Fibroblast of peridontal ligament (primary cell): ENCODE measurements around the gene TTC9.

Experiments
- DNase-seq: peaks from one replicate; pipeline ENCODE4 v3.0.0-alpha.2; 2010; ENCODE audit errors: extremely low read depth

Gene TTC9

GRCh38 chr14:70641548-70642302 is at the start of gene TTC9:
TTC9 (plus strand) TSS chr14:70641916; CDS start chr14:70642130, 214 bp downstream.
- DNase-seq = no peak

DNA sequence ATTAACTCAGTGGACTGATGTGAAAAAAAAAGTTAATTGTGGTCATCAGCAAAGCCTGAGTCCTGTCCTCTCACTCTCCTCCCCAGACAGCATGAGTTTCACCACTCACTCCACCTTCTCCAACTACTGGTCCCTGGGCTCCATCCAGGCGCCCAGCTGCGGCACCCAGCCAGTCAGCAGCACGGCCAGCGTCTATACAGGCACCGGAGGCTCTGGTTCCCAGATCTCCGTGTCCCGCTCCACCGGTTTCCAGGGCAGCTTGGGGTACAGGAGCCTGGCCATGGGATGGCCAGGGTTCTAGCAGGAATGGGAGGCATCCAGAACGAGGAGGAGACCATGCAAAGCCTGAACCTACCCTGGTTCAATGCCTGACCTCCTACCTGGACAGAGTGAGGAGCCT is 47.3 kb upstream of the TTC9 start:
- DNase-seq = no peak

DNA sequence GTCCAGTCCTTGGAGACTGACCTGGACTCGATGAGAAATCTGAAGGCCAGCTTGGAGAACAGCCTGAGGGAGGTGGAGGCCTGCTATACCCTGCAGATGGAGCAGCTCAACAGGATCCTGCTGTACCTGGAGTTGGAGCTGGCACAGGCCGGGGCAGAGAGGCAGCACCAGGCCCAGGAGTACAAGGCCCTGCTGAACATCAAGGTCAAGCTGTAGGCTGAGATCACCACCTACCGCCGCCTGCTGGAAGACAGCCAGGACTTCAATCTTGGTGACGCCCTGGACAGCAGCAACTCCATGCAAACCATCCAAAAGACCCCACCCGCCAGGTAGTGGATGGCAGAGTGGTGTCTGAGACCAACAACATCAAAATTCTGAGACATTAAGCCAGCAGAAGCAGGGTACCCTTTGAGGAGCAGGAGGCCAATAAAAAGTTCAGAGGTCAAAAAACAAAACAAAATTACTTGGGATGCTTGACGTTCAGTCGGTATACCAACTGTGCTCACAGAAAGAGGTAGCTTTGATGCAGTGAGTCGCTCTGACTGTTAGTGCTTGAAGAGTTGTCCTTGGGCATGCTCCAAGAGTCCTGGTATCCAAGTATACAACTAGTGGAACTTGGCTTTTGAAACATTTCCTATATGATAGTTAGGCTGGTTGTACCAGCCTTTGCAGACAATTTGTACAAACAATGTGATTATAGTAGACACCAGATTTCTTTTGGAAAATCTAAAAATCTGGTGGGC is 46.1 kb upstream of the TTC9 start:
- no peak for DNase-seq

- DNase-seq = no peak
Measured at GRCh38 chr14:70597731-70598130, 44.0 kb upstream of the TTC9 start.

DNA sequence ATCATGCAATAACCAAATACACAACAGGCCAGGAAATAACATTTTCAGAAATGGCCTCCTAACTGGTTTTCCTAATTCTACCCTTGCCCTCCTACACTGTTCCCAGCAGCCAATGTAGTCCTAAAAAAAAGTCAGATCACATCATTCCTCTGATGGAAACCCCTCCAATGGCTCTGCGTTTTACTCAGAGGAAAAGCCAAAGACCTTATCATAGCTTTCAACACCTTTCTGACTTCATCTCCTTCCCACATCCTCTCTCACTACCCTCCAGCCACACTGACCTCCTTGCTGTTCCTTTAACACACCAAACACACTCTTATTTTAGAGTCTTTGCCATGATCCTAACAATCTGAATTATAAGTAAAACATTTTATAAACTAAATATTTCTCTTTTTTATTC is 42.4 kb upstream of the TTC9 start:
- DNase-seq = no peak

- DNase-seq = peak; percentile 86
Measured at GRCh38 chr14:70600382-70601157, 41.1 kb upstream of the TTC9 start, which contains the start of gene MED6. MED6 (minus strand) TSS chr14:70600655; CDS start chr14:70600637, 18 bp downstream.

DNA sequence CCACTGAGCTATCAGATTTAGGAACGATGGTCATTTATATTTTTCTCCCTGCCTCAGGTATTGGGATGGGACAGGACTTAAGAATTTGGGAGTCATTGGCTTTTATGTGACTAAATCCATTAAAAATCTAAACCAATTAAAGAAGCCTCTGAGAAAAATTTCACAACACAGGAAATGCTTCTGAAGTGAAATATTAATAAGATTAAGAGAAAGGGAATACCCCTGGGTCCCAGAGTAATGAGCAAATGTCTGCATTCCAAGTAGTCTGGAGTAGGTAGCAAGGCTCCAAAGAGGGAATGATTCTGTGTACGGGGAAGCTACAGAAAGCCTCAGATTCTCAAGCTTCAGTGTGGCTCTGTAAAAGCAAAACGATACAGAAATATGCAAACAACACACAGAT is 40.6 kb upstream of the TTC9 start:
- DNase-seq = no peak

GRCh38 chr14:70602254-70602653 is 39.5 kb upstream of the TTC9 start:
- no peak for DNase-seq

DNA sequence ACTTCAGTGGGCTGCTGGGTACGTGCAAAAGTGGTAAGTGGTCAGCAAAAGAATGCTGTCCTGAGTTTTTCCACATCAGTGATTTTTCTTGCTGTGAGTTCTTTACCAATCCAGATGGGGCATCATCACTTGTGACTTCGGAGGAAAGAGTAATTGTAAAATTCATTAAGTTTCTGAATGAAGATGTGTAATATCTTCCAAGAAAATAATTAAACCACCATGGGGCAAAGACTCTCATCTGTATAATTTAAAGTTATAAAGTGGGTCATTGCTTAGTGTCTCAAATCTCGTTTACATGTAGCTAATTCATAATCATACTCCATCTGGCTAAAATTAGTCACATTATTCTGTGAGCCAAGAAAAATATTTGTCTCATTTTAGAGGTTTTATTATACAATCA is 30.5 kb upstream of the TTC9 start:
- DNase-seq = no peak

DNA sequence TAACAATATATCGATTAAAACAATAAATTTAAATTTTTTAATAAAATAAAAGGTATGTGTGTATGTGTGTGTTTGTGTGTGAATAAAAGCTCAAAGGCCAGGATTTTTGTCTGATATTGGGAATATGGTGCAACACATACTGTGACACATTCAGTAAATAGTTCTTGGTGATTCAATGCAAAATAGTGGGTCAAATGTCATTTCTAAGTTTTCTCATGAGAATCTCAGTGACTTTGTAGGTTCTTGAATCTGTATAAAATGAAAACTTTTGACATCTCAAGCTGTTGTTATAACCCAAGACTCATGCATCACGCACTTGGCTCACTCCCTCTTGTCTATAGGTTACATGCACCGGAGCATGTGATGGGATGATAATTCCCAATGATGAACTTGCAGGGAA is 25.1 kb upstream of the TTC9 start:
- no peak for DNase-seq

DNA sequence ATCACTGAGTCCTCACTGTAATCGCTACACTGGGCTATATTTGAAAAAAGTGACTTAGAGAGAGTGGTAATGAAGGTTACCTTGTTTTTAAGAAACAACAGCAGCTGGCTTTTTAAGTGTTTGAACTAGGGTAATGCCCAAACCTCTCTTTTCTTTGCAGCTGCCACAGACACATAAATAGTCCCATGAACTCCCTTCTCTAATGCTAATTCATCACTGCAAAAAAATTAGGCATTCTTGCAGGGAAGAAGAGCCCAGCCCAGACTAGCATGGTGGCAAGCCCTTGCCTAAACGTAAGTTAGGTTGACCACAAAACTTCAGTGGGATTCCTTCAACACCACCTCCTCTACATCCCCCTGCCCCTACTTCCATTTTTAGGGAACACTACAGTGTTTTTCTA is 23.4 kb upstream of the TTC9 start:
- no peak for DNase-seq

- no peak for DNase-seq
Measured at GRCh38 chr14:70619708-70620107, 22.0 kb upstream of the TTC9 start.

DNA sequence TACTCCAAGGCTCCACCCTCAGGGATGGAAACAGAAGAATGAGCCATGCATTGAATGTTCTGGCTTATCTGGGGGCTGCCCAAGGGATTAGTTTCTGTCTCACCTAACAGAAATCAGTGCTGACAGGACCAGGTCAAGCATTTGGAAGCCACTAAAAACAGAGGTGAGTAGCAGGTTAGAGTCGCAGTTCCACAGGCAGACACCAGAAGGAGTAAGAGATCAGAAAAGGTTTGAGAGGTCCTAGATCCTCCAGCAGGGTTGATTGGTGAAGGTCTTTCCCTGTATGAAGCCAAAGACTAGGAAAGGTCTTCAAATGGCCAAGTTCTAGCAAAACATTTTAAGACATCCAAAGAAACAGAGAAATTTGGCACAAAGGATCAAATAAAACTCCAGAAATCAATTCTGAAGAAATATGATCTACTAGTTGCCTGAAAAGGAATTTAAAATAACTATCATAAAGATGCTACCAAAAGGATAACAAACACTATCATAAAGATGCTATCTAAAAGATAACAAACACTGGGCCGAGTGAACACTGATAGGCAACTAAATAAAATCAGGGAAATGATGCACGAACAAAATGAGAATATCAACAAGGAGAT is 19.5 kb upstream of the TTC9 start:
- peak; percentile 36 for DNase-seq

DNA sequence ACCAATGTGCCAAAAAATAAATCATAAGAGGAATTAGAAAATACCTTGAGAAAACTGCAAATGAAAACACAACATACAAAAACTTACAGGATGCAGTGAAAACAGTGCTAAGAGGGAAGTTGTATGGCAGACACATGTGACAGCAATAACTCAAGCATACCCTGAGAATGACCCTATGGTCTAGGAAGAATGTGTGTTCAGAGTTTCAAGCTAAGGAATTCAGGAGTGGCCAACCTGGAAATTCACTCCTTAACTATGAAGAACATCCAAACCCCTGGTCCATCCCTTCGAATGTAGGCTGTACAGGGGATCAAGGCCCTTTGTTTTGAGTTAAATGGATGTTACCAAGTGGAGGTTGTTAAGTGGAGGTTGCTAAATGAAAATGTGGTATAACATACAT is 16.7 kb upstream of the TTC9 start:
- no peak for DNase-seq

- no peak for DNase-seq
Measured at GRCh38 chr14:70631948-70632347, 9.8 kb upstream of the TTC9 start.

- no peak for DNase-seq
Measured at GRCh38 chr14:70635971-70636595, 5.6 kb upstream of the TTC9 start.

GRCh38 chr14:70638416-70638815 is 3.3 kb upstream of the TTC9 start:
- DNase-seq = no peak

DNA sequence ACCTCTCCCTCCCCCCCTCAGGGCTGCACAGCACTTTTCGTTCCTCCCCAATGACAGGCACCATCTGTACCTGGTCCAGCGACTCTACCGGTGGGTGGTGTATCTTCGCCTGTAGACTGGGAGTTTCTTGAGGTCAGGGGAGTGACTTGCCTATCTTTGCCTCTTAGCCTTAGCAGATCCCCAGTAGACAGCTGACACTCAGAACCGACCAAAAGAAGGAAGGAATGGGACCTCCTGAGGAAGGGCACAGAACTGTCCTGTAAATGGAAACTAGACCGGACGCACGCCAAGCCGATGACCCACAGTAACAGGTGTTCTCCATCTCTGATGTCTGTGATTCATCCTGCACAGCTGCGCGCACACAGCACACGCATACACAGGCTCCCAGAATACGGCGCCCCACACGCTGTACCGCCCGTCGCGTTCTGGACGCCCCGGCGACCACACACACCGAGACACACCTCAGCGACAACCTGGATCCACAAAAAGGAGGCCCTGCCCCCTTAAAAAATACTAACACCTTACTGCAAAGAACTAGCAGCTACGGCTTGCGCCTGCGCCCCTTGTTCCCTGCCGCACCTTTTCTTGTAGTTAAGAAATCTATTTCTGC is 673 bp upstream of the TTC9 start:
- DNase-seq = no peak

DNA sequence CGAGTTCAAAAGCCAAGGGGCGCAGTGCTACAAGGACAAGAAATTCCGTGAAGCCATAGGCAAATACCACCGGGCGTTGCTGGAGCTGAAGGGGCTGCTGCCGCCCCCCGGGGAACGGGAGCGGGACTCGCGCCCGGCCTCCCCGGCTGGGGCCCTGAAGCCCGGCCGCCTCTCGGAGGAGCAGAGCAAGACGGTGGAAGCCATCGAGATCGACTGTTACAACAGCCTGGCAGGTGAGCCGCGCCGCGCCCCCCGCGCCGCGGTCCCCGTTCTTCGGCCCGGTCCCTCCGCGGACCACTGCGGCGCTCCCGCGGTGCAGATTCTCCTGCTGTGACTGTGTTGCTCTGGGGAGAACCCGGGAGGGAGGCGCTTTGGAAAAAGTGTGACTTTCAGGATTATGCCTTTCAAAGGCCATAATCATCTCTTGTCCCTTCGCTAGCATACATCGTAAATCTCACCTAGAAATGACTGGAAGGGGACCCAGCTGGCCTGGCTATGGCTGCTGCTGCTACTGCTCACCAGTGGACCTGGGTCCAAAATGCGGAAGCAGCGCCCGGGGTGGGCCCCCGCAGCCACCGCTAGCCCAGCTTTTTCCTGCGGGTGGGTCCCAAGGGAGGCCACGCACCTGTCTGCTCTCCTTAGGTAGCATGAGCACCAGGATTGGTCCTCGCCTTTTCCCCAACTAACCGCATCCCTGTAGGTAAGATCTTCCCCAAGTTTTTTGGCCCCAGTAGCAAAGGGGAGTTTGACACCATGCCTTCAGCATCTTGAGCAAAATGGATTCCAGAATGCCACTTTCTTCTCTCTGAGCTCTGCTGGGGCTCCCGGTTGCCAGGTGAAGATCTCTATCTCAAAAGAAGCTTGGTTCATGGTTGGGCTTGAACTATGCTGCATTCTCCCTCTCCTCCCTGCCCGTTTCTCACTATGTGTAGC is 853 bp downstream of the TTC9 start:
- no peak for DNase-seq

GRCh38 chr14:70643967-70644366 is 2.3 kb downstream of the TTC9 start:
- no peak for DNase-seq
